ENCODE measurements around the gene ZFP69B. TPM values are rescaled to one million over a fixed set of nuclear protein-coding genes. Genes with fewer than 3 reads are reported as not detected.
A peak's percentile ranks its signal among the peaks of the same experiment; 100 is the strongest.

ZFP69B gene
- total RNA-seq = 10 to 100 TPM in 1 of 3 donors, 1 to 10 TPM in 2; 8.0 to 10.1 (median 9.6) TPM

GRCh38 chr1:40449684-40450494 is at the start of gene ZFP69B:
Gene ZFP69B (plus strand): TSS chr1:40450476. CDS start chr1:40450962, 486 bp downstream.
- no peaks in the 10 kb centered on the region for H3K27me3 Mint-ChIP-seq (ENCODE audit: low read depth)
- H3K36me3 Mint-ChIP-seq (ENCODE audit: insufficient read depth) = peaks cover 28% of the 10 kb centered on the region
- ATAC-seq (peak; percentile 64 to 70), DNase-seq (peak; percentile 86)
- H3K4me3 Mint-ChIP-seq = peak within 1 kb of the TSS; percentile 87
- H3K4me1 Mint-ChIP-seq (ENCODE audit: low read depth) = peaks cover 34% of the 10 kb centered on the region
- peaks cover 46% of the 10 kb centered on the region for H3K9me3 Mint-ChIP-seq

- peak overlapping the region; percentile 27 for H3K4me3 Mint-ChIP-seq
- no peaks in the 10 kb centered on the region for H3K27me3 Mint-ChIP-seq (ENCODE audit: low read depth)
- ATAC-seq (no peak), DNase-seq (no peak)
- H3K36me3 Mint-ChIP-seq (ENCODE audit: insufficient read depth) = peaks cover 29% of the 10 kb centered on the region
- H3K4me1 Mint-ChIP-seq (ENCODE audit: low read depth) = peaks cover 85% of the 10 kb centered on the region
- no peaks in the 10 kb centered on the region for H3K9me3 Mint-ChIP-seq
Measured at GRCh38 chr1:40401473-40402201, 48.6 kb upstream of the ZFP69B start.

DNA sequence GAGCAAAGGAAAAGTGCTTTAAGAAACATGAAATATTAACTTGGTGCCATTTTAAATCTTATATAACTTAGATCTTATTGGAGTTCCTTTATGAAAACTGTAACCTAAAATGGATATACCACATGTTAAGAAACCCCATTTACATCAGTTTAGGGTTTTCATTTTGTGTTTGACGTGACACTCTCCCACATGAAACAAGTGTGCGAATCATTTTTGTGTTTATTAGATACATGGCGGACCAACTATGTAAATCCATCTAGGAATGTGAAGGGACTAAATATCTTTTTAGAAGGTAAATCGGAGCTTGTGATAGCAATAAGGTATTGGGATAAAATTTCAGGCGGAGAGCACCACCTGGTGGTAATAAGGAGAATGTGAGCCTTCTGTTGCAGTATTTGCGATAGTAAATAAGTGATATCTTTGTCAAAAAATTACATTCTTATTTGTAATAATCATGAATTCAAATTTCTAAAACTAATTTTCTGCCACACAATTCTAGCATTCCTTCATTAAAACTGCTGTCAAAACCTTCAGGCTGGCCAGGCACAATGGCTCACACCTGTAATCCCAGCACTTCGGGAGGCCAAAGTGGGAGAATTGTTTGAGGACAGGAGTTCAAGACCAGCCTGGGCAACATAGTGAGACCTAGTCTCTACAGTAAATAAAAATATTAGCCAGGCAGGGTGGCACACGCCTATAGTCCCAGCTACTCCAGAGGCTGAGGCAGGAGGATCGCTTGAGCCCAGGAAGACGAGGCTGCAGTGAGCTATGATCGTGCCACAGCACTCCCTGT is 45.4 kb upstream of the ZFP69B start:
- Mint-ChIP-seq H3K36me3 (ENCODE audit: insufficient read depth) (peaks cover 39% of the 10 kb centered on the region), H3K4me1 (ENCODE audit: low read depth) (peaks cover 66% of the 10 kb centered on the region), H3K27me3 (ENCODE audit: low read depth) (no peaks in the 10 kb centered on the region), H3K4me3 (peak overlapping the region; percentile 65), H3K9me3 (no peaks in the 10 kb centered on the region)
- ATAC-seq (peak; percentile 27 to 39), DNase-seq (no peak)

DNA sequence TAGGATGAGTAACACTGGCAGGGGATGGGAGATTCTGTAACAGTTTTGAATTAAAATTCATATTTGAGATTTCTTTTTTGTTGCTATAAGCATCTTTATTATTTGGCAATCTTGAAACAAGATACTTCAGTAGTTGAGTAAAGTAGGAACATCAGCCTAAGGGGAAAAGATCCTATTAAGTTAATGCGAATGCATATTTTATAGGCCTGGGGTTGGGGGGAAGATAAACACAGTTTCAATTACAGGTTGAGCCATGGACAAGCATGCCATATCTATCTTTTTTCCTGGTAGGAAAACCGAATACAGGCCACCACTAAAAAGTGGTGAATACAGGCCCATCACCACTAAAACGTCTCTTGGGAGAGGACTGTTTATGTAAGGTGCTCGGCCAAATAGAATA is 44.5 kb upstream of the ZFP69B start:
- Mint-ChIP-seq H3K4me3 (no peak overlapping the region), H3K9me3 (no peaks in the 10 kb centered on the region), H3K27me3 (ENCODE audit: low read depth) (no peaks in the 10 kb centered on the region), H3K36me3 (ENCODE audit: insufficient read depth) (peaks cover 34% of the 10 kb centered on the region), H3K4me1 (ENCODE audit: low read depth) (peaks cover 57% of the 10 kb centered on the region)
- no peak for DNase-seq
- ATAC-seq = no peak

DNA sequence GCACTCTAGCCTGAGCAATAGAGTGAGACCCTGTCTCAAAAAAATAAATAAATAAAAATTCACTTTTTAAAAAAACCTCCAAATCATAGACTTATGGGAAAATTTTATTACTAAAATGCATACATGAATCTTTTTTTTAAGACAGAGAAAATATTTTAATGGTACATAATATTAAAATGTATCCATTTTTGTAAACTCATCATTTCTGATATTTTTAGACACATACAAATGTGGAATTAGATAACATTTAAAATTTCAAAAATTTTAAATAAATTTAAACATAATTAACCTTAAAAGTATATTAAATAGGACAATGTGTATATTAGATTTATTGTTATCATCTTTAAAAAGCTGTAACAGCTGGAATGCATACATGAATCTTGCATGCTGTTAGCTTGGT is 42.8 kb upstream of the ZFP69B start:
- Mint-ChIP-seq H3K4me1 (ENCODE audit: low read depth) (peaks cover 43% of the 10 kb centered on the region), H3K27me3 (ENCODE audit: low read depth) (no peaks in the 10 kb centered on the region), H3K9me3 (no peaks in the 10 kb centered on the region), H3K36me3 (ENCODE audit: insufficient read depth) (peaks cover 34% of the 10 kb centered on the region), H3K4me3 (no peak overlapping the region)
- ATAC-seq (no peak), DNase-seq (no peak)

DNA sequence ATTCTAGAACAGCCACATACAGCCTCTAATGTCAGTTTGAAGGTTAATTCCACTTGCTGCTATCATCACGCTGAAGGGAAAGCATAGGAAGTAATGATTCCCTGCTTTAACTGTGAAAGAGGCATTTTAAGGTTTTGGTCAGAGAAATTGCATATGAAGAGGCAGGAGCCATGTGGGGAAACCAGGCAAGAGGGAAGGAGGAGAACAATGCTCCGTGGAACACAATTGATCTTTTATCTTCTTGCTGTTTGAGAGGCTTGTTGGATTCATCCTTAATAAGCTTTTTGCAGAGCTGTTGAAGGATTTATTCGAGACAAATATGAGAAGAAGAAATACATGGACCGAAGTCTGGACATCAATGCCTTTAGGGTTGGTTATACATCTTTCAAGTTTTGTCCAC is 40.8 kb upstream of the ZFP69B start:
- DNase-seq (no peak), ATAC-seq (no peak)
- Mint-ChIP-seq H3K9me3 (no peaks in the 10 kb centered on the region), H3K4me1 (ENCODE audit: low read depth) (peaks cover 37% of the 10 kb centered on the region), H3K27me3 (ENCODE audit: low read depth) (no peaks in the 10 kb centered on the region), H3K36me3 (ENCODE audit: insufficient read depth) (peaks cover 44% of the 10 kb centered on the region), H3K4me3 (no peak overlapping the region)

DNA sequence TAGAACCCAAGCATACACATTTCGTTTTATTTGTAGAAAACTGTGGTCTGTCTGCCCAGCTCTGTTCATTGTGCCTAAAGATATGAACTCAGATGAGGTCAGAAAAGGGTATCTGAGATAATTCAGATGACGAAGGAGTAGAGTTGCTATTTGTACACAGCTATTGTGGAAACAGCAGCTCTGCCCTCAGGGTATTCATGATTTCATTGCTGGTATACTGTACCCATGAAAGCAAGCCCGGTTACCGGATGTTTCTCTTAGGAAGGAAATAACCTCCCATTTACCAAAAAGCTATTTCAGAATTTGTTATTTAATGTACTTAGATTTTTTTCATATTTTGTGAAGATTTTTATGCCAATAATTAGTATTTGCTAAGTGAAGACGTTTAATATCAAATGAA is 39.0 kb upstream of the ZFP69B start:
- Mint-ChIP-seq H3K4me1 (ENCODE audit: low read depth) (peaks cover 28% of the 10 kb centered on the region), H3K4me3 (no peak overlapping the region), H3K9me3 (no peaks in the 10 kb centered on the region), H3K27me3 (ENCODE audit: low read depth) (no peaks in the 10 kb centered on the region), H3K36me3 (ENCODE audit: insufficient read depth) (peaks cover 55% of the 10 kb centered on the region)
- ATAC-seq (no peak), DNase-seq (no peak)

GRCh38 chr1:40411843-40412242 is 38.4 kb upstream of the ZFP69B start:
- no peak for DNase-seq
- H3K27me3 Mint-ChIP-seq (ENCODE audit: low read depth) = no peaks in the 10 kb centered on the region
- H3K4me1 Mint-ChIP-seq (ENCODE audit: low read depth) = peaks cover 25% of the 10 kb centered on the region
- H3K4me3 Mint-ChIP-seq = no peak overlapping the region
- ATAC-seq = no peak
- H3K9me3 Mint-ChIP-seq = no peaks in the 10 kb centered on the region
- peaks cover 55% of the 10 kb centered on the region for H3K36me3 Mint-ChIP-seq (ENCODE audit: insufficient read depth)

DNA sequence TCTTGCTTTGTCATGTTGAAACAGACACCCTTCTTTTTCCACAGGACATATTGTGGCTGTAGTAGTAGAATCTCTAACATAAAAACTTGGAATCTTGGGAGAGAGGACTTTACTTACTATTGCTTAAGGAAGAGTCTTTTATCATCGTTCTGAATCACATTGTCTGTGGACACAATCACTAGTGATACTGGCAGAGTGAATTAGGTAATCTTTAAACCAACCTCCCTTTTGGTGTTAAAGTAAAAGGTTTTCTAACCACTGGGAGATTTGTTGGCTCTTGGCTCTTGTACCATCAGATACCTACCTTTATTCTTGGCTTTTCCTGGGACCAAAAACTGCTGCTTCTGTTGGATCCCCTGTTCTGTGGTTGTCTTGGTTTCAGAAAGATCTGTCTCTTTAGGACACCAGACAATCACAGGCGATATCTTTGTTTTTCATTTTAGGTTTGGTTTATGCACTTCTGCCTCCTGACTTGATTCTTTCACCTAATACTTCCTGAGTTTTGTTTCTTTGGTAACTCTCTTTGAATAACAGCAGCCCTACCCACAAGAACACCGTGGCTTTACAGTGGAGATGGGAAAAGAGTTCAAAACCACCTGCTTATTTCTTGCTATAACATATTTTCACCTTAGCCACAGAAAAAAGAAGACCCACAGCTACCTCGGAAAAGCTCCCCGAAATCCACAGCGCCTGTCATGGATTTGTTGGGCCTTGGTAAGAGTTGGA is 36.6 kb upstream of the ZFP69B start:
- peaks cover 21% of the 10 kb centered on the region for H3K4me1 Mint-ChIP-seq (ENCODE audit: low read depth)
- peaks cover 63% of the 10 kb centered on the region for H3K36me3 Mint-ChIP-seq (ENCODE audit: insufficient read depth)
- no peak overlapping the region for H3K4me3 Mint-ChIP-seq
- ATAC-seq (no peak), DNase-seq (no peak)
- no peaks in the 10 kb centered on the region for H3K27me3 Mint-ChIP-seq (ENCODE audit: low read depth)
- no peaks in the 10 kb centered on the region for H3K9me3 Mint-ChIP-seq

GRCh38 chr1:40414331-40414730 is 35.9 kb upstream of the ZFP69B start:
- ATAC-seq (peak in 1 of 2 donors; percentile 28), DNase-seq (no peak)
- Mint-ChIP-seq H3K36me3 (ENCODE audit: insufficient read depth) (peaks cover 63% of the 10 kb centered on the region), H3K4me1 (ENCODE audit: low read depth) (peaks cover 22% of the 10 kb centered on the region), H3K9me3 (no peaks in the 10 kb centered on the region), H3K27me3 (ENCODE audit: low read depth) (no peaks in the 10 kb centered on the region), H3K4me3 (no peak overlapping the region)

DNA sequence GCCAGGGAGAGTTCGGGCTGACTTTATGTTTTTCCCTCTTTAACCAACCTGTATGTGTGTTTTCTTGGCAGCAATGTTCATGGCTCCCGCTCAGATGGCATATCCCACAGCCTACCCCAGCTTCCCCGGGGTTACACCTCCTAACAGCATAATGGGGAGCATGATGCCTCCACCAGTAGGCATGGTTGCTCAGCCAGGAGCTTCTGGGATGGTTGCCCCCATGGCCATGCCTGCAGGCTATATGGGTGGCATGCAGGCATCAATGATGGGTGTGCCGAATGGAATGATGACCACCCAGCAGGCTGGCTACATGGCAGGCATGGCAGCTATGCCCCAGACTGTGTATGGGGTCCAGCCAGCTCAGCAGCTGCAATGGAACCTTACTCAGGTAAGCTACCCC is 33.6 kb upstream of the ZFP69B start:
- H3K4me1 Mint-ChIP-seq (ENCODE audit: low read depth) = peaks cover 24% of the 10 kb centered on the region
- H3K27me3 Mint-ChIP-seq (ENCODE audit: low read depth) = no peaks in the 10 kb centered on the region
- peaks cover 78% of the 10 kb centered on the region for H3K36me3 Mint-ChIP-seq (ENCODE audit: insufficient read depth)
- ATAC-seq = no peak
- no peak overlapping the region for H3K4me3 Mint-ChIP-seq
- no peaks in the 10 kb centered on the region for H3K9me3 Mint-ChIP-seq
- DNase-seq = no peak

GRCh38 chr1:40421431-40422384 is 28.6 kb upstream of the ZFP69B start:
- Mint-ChIP-seq H3K4me1 (ENCODE audit: low read depth) (peaks cover 6% of the 10 kb centered on the region), H3K36me3 (ENCODE audit: insufficient read depth) (peaks cover 69% of the 10 kb centered on the region), H3K4me3 (no peak overlapping the region), H3K9me3 (no peaks in the 10 kb centered on the region), H3K27me3 (ENCODE audit: low read depth) (no peaks in the 10 kb centered on the region)
- DNase-seq = no peak
- ATAC-seq = no peak

DNA sequence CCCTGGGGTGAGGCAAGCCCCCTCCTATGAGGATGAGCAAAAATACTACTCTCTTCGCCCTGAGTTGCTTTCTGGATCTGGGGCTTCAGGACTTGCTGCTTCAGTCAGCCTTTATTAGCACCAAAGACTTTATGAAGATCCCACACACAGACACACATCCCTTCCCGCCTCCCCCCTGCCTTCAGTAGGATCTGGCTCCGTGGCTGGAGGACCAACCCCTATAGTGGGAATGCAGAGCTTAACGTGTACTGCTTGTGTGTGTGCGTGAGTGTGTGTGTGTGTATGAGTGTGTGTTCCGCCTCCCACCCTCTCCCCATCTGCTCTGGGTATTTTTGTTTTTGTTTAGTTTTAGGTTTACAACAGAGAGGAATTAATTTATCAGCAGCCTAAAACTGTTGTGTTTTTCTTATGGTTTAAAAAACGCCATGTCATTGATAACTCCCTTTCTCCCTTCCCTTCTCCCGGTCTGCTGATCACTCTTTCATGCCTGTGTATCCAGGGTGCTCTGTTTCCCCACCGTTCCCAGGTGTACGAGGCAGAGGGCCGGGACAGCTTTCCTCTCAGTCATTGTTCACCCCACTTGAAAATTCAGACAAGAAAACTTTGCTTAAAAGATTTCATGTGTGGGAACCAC is 27.5 kb upstream of the ZFP69B start:
- Mint-ChIP-seq H3K4me3 (no peak overlapping the region), H3K27me3 (ENCODE audit: low read depth) (no peaks in the 10 kb centered on the region), H3K36me3 (ENCODE audit: insufficient read depth) (peaks cover 59% of the 10 kb centered on the region), H3K4me1 (ENCODE audit: low read depth) (peaks cover 6% of the 10 kb centered on the region), H3K9me3 (no peaks in the 10 kb centered on the region)
- ATAC-seq (no peak), DNase-seq (no peak)

Data from activated T-cell treated with anti-CD3 and anti-CD28 coated beads, Interleukin-2, amount 50 U/mL, for 4 hours (primary cell).